IMR-90 (cell line): ENCODE results near the gene UGT1A10. TPM values are rescaled to one million over a fixed set of nuclear protein-coding genes. Genes with fewer than 3 reads are reported as not detected.

ENCODE experiments used
- ATAC-seq: fragments of 200-7000 bp; cut with Tn5 transposase; 2 replicates; pipeline ENCODE4 v1.9.1; 2020; ENCODE audit warnings: low read depth, mild to moderate bottlenecking, moderate library complexity
- BruUV-seq: library from RNA; stranded (reverse); fragments of 400-500 nt; replicated peaks from 2 replicates; lab custom pipeline; 2021; lab: Mats Ljungman, UMichigan
- CTCF ChIA-PET: fragments of 300-600 bp; formaldehyde crosslinking; extraction: SDS; loops from one replicate; lab custom pipeline; 2021; ENCODE audit warnings: antibody characterized with exemption; lab: Yijun Ruan, JAX
- POLR2A ChIA-PET: fragments of 300-600 bp; sonication (Branson Sonifier 250); formaldehyde crosslinking; loops from one replicate; lab custom pipeline; 2022; ENCODE audit warnings: antibody characterized with exemption; ENCODE audit not compliant: unreplicated experiment; lab: Charles Lee
- DNase-seq: peaks from one replicate; pipeline ENCODE4 v3.0.0; 2013
- H2AFZ ChIP-seq: replicated peaks from 2 replicates; pipeline ENCODE3; 2013; ENCODE audit warnings: low read length, mild to moderate bottlenecking; ENCODE audit not compliant: poor library complexity
- H2AK5ac ChIP-seq: 2 replicates; pipeline ENCODE4 v1.6.1; 2013; ENCODE audit warnings: low read depth, low read length, inconsistent platforms
- H2AK9ac ChIP-seq: replicated peaks from 2 replicates; pipeline ENCODE3; 2013; ENCODE audit warnings: mild to moderate bottlenecking, low read depth, low read length, moderate library complexity; ENCODE audit not compliant: poor library complexity
- H2BK120ac ChIP-seq: 2 replicates; pipeline ENCODE4 v1.6.1; 2013; ENCODE audit warnings: low read depth, low read length, inconsistent platforms
- H2BK15ac ChIP-seq: 3 replicates; pipeline ENCODE4 v1.6.1; 2013; ENCODE audit warnings: low read depth, low read length, inconsistent platforms
- H2BK20ac ChIP-seq: 2 replicates; pipeline ENCODE4 v1.6.1; 2013; ENCODE audit warnings: low read depth, mild to moderate bottlenecking, inconsistent platforms, low read length, moderate library complexity
- H2BK5ac ChIP-seq: 2 replicates; pipeline ENCODE4 v1.6.1; 2013; ENCODE audit warnings: mild to moderate bottlenecking, low read depth, low read length, inconsistent platforms; ENCODE audit not compliant: poor library complexity, severe bottlenecking
- H3K14ac ChIP-seq: replicated peaks from 2 replicates; pipeline ENCODE4 v1.6.1; 2013; ENCODE audit warnings: low read depth, low read length, inconsistent platforms
- H3K18ac ChIP-seq: 2 replicates; pipeline ENCODE4 v1.6.1; 2013; ENCODE audit warnings: low read depth, low read length, control low read depth
- H3K23ac ChIP-seq: 2 replicates; pipeline ENCODE4 v1.6.1; 2013; ENCODE audit warnings: low read depth, low read length, inconsistent platforms
- H3K27ac ChIP-seq: 2 replicates; pipeline ENCODE4 v1.5.1; 2013; ENCODE audit warnings: mild to moderate bottlenecking, control low read depth, low read length; ENCODE audit not compliant: insufficient read depth
- H3K27me3 ChIP-seq: 2 replicates; pipeline ENCODE4 v1.6.1; 2013; ENCODE audit warnings: low read length; ENCODE audit not compliant: control insufficient read depth, insufficient read depth
- H3K36me3 ChIP-seq: 2 replicates; pipeline ENCODE4 v1.6.1; 2013; ENCODE audit warnings: low read length, mixed read lengths; ENCODE audit not compliant: control insufficient read depth, insufficient read depth
- H3K4ac ChIP-seq: 2 replicates; pipeline ENCODE4 v1.6.1; 2013; ENCODE audit warnings: low read depth, low read length, inconsistent platforms
- H3K4me1 ChIP-seq: 2 replicates; pipeline ENCODE4 v1.6.1; 2013; ENCODE audit warnings: low read length, mixed read lengths; ENCODE audit not compliant: control insufficient read depth, insufficient read depth
- H3K4me2 ChIP-seq: 2 replicates; pipeline ENCODE4 v1.6.1; 2013; ENCODE audit warnings: low read depth, mild to moderate bottlenecking, control low read depth, low read length, moderate library complexity
- H3K4me3 ChIP-seq: 2 replicates; pipeline ENCODE4 v1.5.1; 2013; ENCODE audit warnings: low read depth, mild to moderate bottlenecking, control low read depth, low read length, moderate library complexity; ENCODE audit not compliant: insufficient read depth
- H3K56ac ChIP-seq: 2 replicates; pipeline ENCODE4 v1.6.1; 2013; ENCODE audit warnings: low read length, inconsistent platforms; ENCODE audit not compliant: insufficient read depth; ENCODE audit errors: extremely low read depth
- H3K79me1 ChIP-seq, 2 experiments: 2 replicates each; pipeline ENCODE4 v1.6.1; 2013; ENCODE audit warnings: low read length in 2 of 2, inconsistent platforms in 1 of 2, low read depth in 1 of 2
- H3K9ac ChIP-seq: 2 replicates; pipeline ENCODE4 v1.6.1; 2013; ENCODE audit warnings: low read depth, low read length, control low read depth
- H3K9me1 ChIP-seq: 2 replicates; pipeline ENCODE4 v1.6.1; 2013; ENCODE audit warnings: low read length, inconsistent platforms; ENCODE audit not compliant: insufficient read depth
- H3K9me3 ChIP-seq: 2 replicates; pipeline ENCODE4 v1.6.1; 2013; ENCODE audit warnings: low read length; ENCODE audit not compliant: control insufficient read depth, insufficient read depth
- H4K20me1 ChIP-seq: 2 replicates; pipeline ENCODE4 v1.6.1; 2013; ENCODE audit warnings: low read length, inconsistent platforms; ENCODE audit not compliant: insufficient read depth
- H4K5ac ChIP-seq: 2 replicates; pipeline ENCODE4 v1.6.1; 2013; ENCODE audit warnings: mild to moderate bottlenecking, low read depth, low read length, control low read depth
- H4K8ac ChIP-seq, 2 experiments: 2 replicates each; pipeline ENCODE4 v1.6.1; 2013; ENCODE audit warnings: low read depth in 2 of 2, low read length in 2 of 2, control low read depth in 1 of 2, inconsistent platforms in 1 of 2
- H4K91ac ChIP-seq: 2 replicates; pipeline ENCODE4 v1.6.1; 2013; ENCODE audit warnings: low read depth, low read length, inconsistent platforms; ENCODE audit not compliant: insufficient read depth
- WGBS, 2 experiments: methylation state at CpG; one replicate each; pipeline versions ENCODE4 v1.1.5 to v1.1.7; 2013; ENCODE audit warnings: missing lambda C conversion rate in 2 of 2; ENCODE audit not compliant: insufficient read length in 1 of 2; ENCODE audit errors: extremely low coverage in 2 of 2; 5-methylcytosine and 5-hydroxymethylcytosine counted together
- dilution Hi-C: fragments of 300-500 bp; cut with HindIII; formaldehyde crosslinking; loops from one replicate; pipeline ENCODE4 v1.14.3; 2018; ENCODE audit warnings: low sequenced_read_pairs; ENCODE audit not compliant: unreplicated experiment
- in situ Hi-C: fragments of 300-500 bp; cut with MboI; formaldehyde crosslinking; loops from 3 replicates; pipeline ENCODE4 v1.14.3; 2019; ENCODE audit warnings: low sequenced_read_pairs, inconsistent platforms, mixed read lengths
- intact Hi-C: fragments of 100-400 bp; cut with micrococcal nuclease; formaldehyde crosslinking; loops from 2 replicates; pipeline ENCODE4 v1.10.0; 2022
- polyA plus RNA-seq, 3 experiments: library from polyadenylated mRNA; depleted of rRNA; stranded (reverse); fragments of >200 nt; gene quantifications; 2 replicates each; pipeline ENCODE4 v1.2.3, GENCODE V29; 2012; ENCODE audit warnings: low replicate concordance in 1 of 3
- total RNA-seq: library from RNA; depleted of rRNA; stranded (reverse); fragments of >200 nt; gene quantifications from 2 replicates; pipeline ENCODE4 v1.2.3, GENCODE V29; 2012
- TF ChIP-seq, protein P1 (sequence below): fragments of 150-350 bp; IDR thresholded peaks from 2 replicates; pipeline ENCODE4 v1.6.1; 2017; ENCODE audit warnings: mild to moderate bottlenecking, antibody characterized with exemption, low read length, low read depth
- TF ChIP-seq, protein P2 (sequence below): conservative IDR thresholded peaks from 2 replicates; pipeline ENCODE4 v1.5.1; 2012; ENCODE audit warnings: mild to moderate bottlenecking, low read depth, low read length, improper control_type of control experiment

The UGT1A10 gene
- total and polyA plus RNA-seq, 2 of the 4 experiments (the other 2 are of a cell fraction), result not detected

DNA sequence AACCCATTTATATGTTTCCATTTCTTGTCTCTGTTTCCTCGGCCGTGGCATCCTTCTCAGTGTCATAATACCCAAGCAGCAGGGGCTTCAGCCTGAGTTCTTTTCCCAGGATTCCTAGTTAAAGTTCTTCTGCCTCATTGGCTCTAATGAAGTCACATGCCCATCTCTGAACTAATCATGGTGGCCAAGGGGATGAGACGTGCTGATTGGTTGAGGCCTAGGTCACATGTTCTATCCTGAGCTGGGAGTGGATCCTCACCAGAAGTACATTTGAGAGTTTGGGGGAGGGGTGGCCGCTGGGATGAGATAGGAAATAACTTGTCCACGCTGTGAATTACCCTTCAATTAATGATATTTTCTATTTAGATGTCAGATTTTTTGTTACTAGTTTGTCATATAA lies 72.7 kb downstream of the UGT1A10 start:
- H2BK15ac ChIP-seq, result no peak overlapping the region
- no peak overlapping the region for H3K56ac ChIP-seq
- no peak overlapping the region for H3K4ac ChIP-seq
- no peak overlapping the region for H3K4me2 ChIP-seq
- H4K20me1 ChIP-seq, result no peaks in the 10 kb centered on the region
- no peak overlapping the region for H3K9ac ChIP-seq
- no peak overlapping the region for H3K27ac ChIP-seq
- in situ Hi-C loops, result no loop called here
- H3K4me1 ChIP-seq, result peaks cover 9% of the 10 kb centered on the region
- H4K5ac ChIP-seq, result no peak overlapping the region
- TF ChIP-seq, protein P1, sequence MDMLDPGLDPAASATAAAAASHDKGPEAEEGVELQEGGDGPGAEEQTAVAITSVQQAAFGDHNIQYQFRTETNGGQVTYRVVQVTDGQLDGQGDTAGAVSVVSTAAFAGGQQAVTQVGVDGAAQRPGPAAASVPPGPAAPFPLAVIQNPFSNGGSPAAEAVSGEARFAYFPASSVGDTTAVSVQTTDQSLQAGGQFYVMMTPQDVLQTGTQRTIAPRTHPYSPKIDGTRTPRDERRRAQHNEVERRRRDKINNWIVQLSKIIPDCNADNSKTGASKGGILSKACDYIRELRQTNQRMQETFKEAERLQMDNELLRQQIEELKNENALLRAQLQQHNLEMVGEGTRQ, result peak; percentile 49
- TF ChIP-seq, protein P2, sequence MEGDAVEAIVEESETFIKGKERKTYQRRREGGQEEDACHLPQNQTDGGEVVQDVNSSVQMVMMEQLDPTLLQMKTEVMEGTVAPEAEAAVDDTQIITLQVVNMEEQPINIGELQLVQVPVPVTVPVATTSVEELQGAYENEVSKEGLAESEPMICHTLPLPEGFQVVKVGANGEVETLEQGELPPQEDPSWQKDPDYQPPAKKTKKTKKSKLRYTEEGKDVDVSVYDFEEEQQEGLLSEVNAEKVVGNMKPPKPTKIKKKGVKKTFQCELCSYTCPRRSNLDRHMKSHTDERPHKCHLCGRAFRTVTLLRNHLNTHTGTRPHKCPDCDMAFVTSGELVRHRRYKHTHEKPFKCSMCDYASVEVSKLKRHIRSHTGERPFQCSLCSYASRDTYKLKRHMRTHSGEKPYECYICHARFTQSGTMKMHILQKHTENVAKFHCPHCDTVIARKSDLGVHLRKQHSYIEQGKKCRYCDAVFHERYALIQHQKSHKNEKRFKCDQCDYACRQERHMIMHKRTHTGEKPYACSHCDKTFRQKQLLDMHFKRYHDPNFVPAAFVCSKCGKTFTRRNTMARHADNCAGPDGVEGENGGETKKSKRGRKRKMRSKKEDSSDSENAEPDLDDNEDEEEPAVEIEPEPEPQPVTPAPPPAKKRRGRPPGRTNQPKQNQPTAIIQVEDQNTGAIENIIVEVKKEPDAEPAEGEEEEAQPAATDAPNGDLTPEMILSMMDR, result no peak
- H2BK120ac ChIP-seq, result no peak overlapping the region
- no peak overlapping the region for H3K4me3 ChIP-seq
- no peak overlapping the region for H2BK5ac ChIP-seq
- no peak overlapping the region for H2AK9ac ChIP-seq
- POLR2A ChIA-PET, result no interaction called here
- BruUV-seq, result no TSS peak
- H4K91ac ChIP-seq, result no peak overlapping the region
- H4K8ac ChIP-seq, result no peak overlapping the region
- ATAC-seq (no peak), DNase-seq (no peak)
- no peak overlapping the region for H2BK20ac ChIP-seq
- H3K79me1 ChIP-seq, result no peaks in the 10 kb centered on the region
- H3K9me1 ChIP-seq, result no peaks in the 10 kb centered on the region
- WGBS, 2 experiments, result 71% methylated on average over 1 of the region's 5 CpGs; no CpG with 5 or more reads in 1 of the 2 experiments
- H3K9me3 ChIP-seq, result no peaks in the 10 kb centered on the region
- H2AFZ ChIP-seq, result no peak overlapping the region
- intact Hi-C loops, result no loop called here
- H3K36me3 ChIP-seq, result no peaks in the 10 kb centered on the region
- 0 out of 2 replicates have a peak overlapping the region, but pooled peaks have one; percentile 9 for H3K18ac ChIP-seq
- no peaks in the 10 kb centered on the region for H3K27me3 ChIP-seq
- H2AK5ac ChIP-seq, result no peak overlapping the region
- H3K14ac ChIP-seq, result no peak overlapping the region
- CTCF ChIA-PET, result interaction anchor here (0.6 kb wide), 1 partner anchor 27 kb away, joined by 3 read pairs; the partner anchor contains the start of gene UGT1A7
- dilution Hi-C loops, result no loop called here
- H3K23ac ChIP-seq, result no peak overlapping the region
